Heart left ventricle (tissue), 16 donors: Measurements from ENCODE around the gene AMELX. TPM values are rescaled to one million over a fixed set of nuclear protein-coding genes. Genes with fewer than 3 reads are reported as not detected.

Experiments
- ATAC-seq, 4 donors: fragments of 200-7000 bp; cut with Tn5 transposase; one replicate each; pipeline ENCODE4 v1.9.1; 2020 to 2022; ENCODE audit warnings: moderate library complexity in 4 of 4, mild to moderate bottlenecking in 3 of 4, moderate number of reproducible peaks in 1 of 4
- DNase-seq, 5 donors: peaks; one replicate each; pipeline ENCODE4 v3.0.0-alpha.2; 2020
- H3K27ac ChIP-seq, 12 donors: fragments of 200-600 bp; sonication (generic) in 4 of 12; one replicate each; pipeline versions ENCODE4 v1.5.0 to v1.8.0; 2016 to 2022; ENCODE audit warnings: mild to moderate bottlenecking in 2 of 12
- H3K27me3 ChIP-seq, 9 donors: fragments of 200-600 bp; sonication (generic) in 2 of 9; one replicate each; pipeline versions ENCODE4 v1.5.1 to v1.8.0; 2016 to 2022; ENCODE audit warnings: mild to moderate bottlenecking in 3 of 9
- H3K36me3 ChIP-seq, 9 donors: fragments of 200-600 bp; sonication (generic) in 2 of 9; one replicate each; pipeline versions ENCODE4 v1.5.0 to v1.8.0; 2018 to 2022; ENCODE audit warnings: mild to moderate bottlenecking in 2 of 9
- H3K4me1 ChIP-seq, 12 donors: fragments of 200-600 bp; sonication (generic) in 4 of 12; one replicate each; pipeline versions ENCODE4 v1.5.0 to v1.8.0; 2016 to 2022; ENCODE audit warnings: mild to moderate bottlenecking in 3 of 12
- H3K4me3 ChIP-seq, 12 donors: fragments of 200-600 bp; sonication (generic) in 4 of 12; one replicate each; pipeline versions ENCODE4 v1.5.0 to v1.8.0; 2017 to 2022; ENCODE audit warnings: mild to moderate bottlenecking in 9 of 12, moderate library complexity in 4 of 12
- H3K9me3 ChIP-seq, 12 donors: fragments of 200-600 bp; sonication (generic) in 4 of 12; one replicate each; pipeline versions ENCODE4 v1.5.0 to v1.8.0; 2016 to 2022; ENCODE audit warnings: mild to moderate bottlenecking in 1 of 12
- POLR2A ChIP-seq, 2 donors: fragments of 450-650 bp; IDR thresholded peaks; one replicate each; pipeline ENCODE4 v1.6.1; 2017; ENCODE audit warnings: antibody characterized with exemption in 2 of 2, mild to moderate bottlenecking in 2 of 2, moderate library complexity in 2 of 2
- WGBS, 4 donors: extraction: QIAGEN DNeasy Blood & Tissue Kit in 2 of 4; methylation state at CpG; one replicate each; pipeline versions ENCODE4 v1.1.5 to v1.1.7; 2013 to 2018; 5-methylcytosine and 5-hydroxymethylcytosine counted together
- intact Hi-C, 10 donors: fragments of 100-400 bp; cut with DNase I; formaldehyde crosslinking; loops; one replicate each; pipeline versions ENCODE4 v1.11.1 to v1.14.2; 2022
- polyA plus RNA-seq, 2 donors: library from polyadenylated mRNA; stranded (reverse); fragments of 200-250 nt; gene quantifications; one replicate each; pipeline ENCODE4 v1.2.3, GENCODE V29; 2013
- total RNA-seq, 9 donors: library from RNA; depleted of rRNA in 2 of 9; stranded (reverse); fragments of >200 nt in 2 of 9; fragmentation: NEBNext Ultra II Directional in 3 of 9; extraction: Animal tissue kit (Norgen Biotek cat#: 25700) in 3 of 9; gene quantifications; one replicate each; pipeline versions ENCODE4 v1.1.0 to v1.2.4, GENCODE V29; 2016 to 2023
- TF ChIP-seq, protein P1 (sequence below), 12 donors: fragments of 200-600 bp; sonication (generic) in 4 of 12; IDR thresholded peaks; one replicate each; pipeline versions ENCODE4 v1.5.0 to v1.8.0; 2018 to 2022; ENCODE audit warnings: antibody characterized with exemption in 12 of 12, mild to moderate bottlenecking in 5 of 12
- donor health status: ischemic (EF 13 %, LVEDD 7.1; RV severe dilation, severe dysfunction).
- donor health status: healthy with polysubstance abuse.
- donor health status: DM: no; HTN: yes; CAD: no.
- donor health status: DM: no; HTN: no; CAD: no.
- donor health status: ischemic (EF 25% LVEDD 6.9; RV normal size, moderate dysfunction).
- donor health status: ischemic (EF 25% LVEDD 5.7; RV mildly dilated, moderate dysfunction).
- donor health status: healthy.
- donor health status: DM: yes; HTN: yes; CAD: no.
- donor health status: ischemic (EF 35%, LVEDD 5.7; RV mildly dilated, moderate dysfunction).
- donor health status: nonischemic (EF 11% LVEDD 7.7; RV severe dilation, severe dysfunction).
- donor health status: DM: yes; HTN: yes; CAD: no.
- donor health status: PGD.
- donor health status: ischemic (EF 29% LVEDD 5.4; RV normal size, mild dysfunction).
- donor health status: nonischemic (EF 23%, LVEDD 6.1; RV moderate dilation, normal function).

Gene AMELX
- total and polyA plus RNA-seq, 11 donors: not detected

GRCh38 chrX:11296051-11296450 lies 2.8 kb downstream of the AMELX start:
- Histone ChIP-seq H3K4me3 (no peak overlapping the region), H3K4me1 (no peaks in the 10 kb centered on the region), H3K36me3 (no peaks in the 10 kb centered on the region), H3K9me3 (no peaks in the 10 kb centered on the region), H3K27ac (no peak overlapping the region), H3K27me3 (no peaks in the 10 kb centered on the region)
- 69 to 86% (median 78%) methylated on average over 5 of the region's 5 CpGs for WGBS, 4 donors
- TF ChIP-seq, protein P1, sequence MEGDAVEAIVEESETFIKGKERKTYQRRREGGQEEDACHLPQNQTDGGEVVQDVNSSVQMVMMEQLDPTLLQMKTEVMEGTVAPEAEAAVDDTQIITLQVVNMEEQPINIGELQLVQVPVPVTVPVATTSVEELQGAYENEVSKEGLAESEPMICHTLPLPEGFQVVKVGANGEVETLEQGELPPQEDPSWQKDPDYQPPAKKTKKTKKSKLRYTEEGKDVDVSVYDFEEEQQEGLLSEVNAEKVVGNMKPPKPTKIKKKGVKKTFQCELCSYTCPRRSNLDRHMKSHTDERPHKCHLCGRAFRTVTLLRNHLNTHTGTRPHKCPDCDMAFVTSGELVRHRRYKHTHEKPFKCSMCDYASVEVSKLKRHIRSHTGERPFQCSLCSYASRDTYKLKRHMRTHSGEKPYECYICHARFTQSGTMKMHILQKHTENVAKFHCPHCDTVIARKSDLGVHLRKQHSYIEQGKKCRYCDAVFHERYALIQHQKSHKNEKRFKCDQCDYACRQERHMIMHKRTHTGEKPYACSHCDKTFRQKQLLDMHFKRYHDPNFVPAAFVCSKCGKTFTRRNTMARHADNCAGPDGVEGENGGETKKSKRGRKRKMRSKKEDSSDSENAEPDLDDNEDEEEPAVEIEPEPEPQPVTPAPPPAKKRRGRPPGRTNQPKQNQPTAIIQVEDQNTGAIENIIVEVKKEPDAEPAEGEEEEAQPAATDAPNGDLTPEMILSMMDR (IDR thresholded peaks at IDR 0.05): no peak
- no peak for TF ChIP-seq POLR2A (IDR thresholded peaks at IDR 0.05)
- DNase-seq (no peak), ATAC-seq (no peak)
- intact Hi-C loops: no loop called here

DNA sequence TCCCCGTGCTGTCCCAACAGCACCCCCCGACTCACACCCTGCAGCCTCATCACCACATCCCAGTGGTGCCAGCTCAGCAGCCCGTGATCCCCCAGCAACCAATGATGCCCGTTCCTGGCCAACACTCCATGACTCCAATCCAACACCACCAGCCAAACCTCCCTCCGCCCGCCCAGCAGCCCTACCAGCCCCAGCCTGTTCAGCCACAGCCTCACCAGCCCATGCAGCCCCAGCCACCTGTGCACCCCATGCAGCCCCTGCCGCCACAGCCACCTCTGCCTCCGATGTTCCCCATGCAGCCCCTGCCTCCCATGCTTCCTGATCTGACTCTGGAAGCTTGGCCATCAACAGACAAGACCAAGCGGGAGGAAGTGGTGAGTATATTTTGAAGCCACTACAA lies 5.4 kb downstream of the AMELX start:
- peaks cover 0 to 6% (median 0%) of the 10 kb centered on the region in 12 donors for H3K4me1 ChIP-seq
- peaks cover 0 to 4% (median 0%) of the 10 kb centered on the region in 9 donors for H3K27me3 ChIP-seq
- no peaks in the 10 kb centered on the region for H3K36me3 ChIP-seq
- intact Hi-C loops: no loop called here
- H3K9me3 ChIP-seq: no peaks in the 10 kb centered on the region
- no peak overlapping the region for H3K27ac ChIP-seq
- WGBS, 4 donors: 88 to 99% (median 94%) methylated on average over 9 of the region's 9 CpGs
- no peak for TF ChIP-seq POLR2A (IDR thresholded peaks at IDR 0.05)
- TF ChIP-seq, protein P1 (IDR thresholded peaks at IDR 0.05): no peak
- no peak overlapping the region for H3K4me3 ChIP-seq
- ATAC-seq: no peak
- peak in 1 of 5 donors; percentile 13 for DNase-seq

GRCh38 chrX:11304829-11305228 lies 11.6 kb downstream of the AMELX start:
- TF ChIP-seq, protein P1 (IDR thresholded peaks at IDR 0.05): no peak
- TF ChIP-seq POLR2A (IDR thresholded peaks at IDR 0.05): no peak
- Histone ChIP-seq H3K27me3 (peaks cover 0 to 7% (median 0%) of the 10 kb centered on the region in 9 donors), H3K36me3 (no peaks in the 10 kb centered on the region), H3K4me1 (peaks cover 0 to 6% (median 0%) of the 10 kb centered on the region in 12 donors), H3K9me3 (no peaks in the 10 kb centered on the region), H3K27ac (no peak overlapping the region), H3K4me3 (no peak overlapping the region)
- ATAC-seq (no peak), DNase-seq (no peak)
- 81 to 95% (median 88%) methylated on average over 6 of the region's 6 CpGs for WGBS, 4 donors
- intact Hi-C loops: no loop called here

DNA sequence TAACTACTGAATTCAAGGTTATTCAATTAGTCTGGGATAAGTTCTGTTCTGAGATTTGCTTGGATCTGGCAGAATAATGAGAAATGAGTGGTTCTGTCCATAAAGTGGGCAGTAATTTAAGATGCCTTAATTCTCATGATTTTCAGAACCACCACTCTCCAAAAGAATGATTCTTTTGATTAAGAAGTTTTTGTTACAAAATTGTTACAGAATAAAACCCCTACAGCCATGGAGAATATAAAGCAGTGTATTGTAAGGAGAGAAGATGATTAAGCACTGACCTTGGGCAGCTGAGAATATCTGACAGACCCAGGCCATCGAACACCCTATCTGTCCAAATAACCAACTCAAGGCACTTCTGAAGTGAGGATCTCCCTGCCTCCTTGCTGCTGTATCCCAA lies 12.4 kb downstream of the AMELX start:
- Histone ChIP-seq H3K9me3 (no peaks in the 10 kb centered on the region), H3K27me3 (peaks cover 0 to 7% (median 0%) of the 10 kb centered on the region in 9 donors), H3K36me3 (no peaks in the 10 kb centered on the region), H3K4me3 (no peak overlapping the region), H3K4me1 (peaks cover 0 to 6% (median 0%) of the 10 kb centered on the region in 12 donors), H3K27ac (no peak overlapping the region)
- DNase-seq (no peak), ATAC-seq (no peak)
- TF ChIP-seq, protein P1 (IDR thresholded peaks at IDR 0.05): no peak
- no peak for TF ChIP-seq POLR2A (IDR thresholded peaks at IDR 0.05)
- WGBS, 4 donors: 59 to 78% (median 71%) methylated on average over 1 of the region's 1 CpG
- intact Hi-C loops: no loop called here
